RWPE1 (cell line): Measurements from ENCODE around the gene SOCS3.

Source experiments
- CTCF ChIA-PET: fragments of 350-600 bp; sonication (Branson Sonifier 250); formaldehyde crosslinking; extraction: SDS; loops from one replicate; lab custom pipeline; 2021; lab: Yijun Ruan, JAX
- POLR2A ChIA-PET: fragments of 400-600 bp; formaldehyde crosslinking; extraction: SDS; loops from one replicate; lab custom pipeline; 2020; ENCODE audit warnings: antibody characterized with exemption; ENCODE audit not compliant: low non-redundant PET; lab: Yijun Ruan, JAX
- DNase-seq: peaks from one replicate; pipeline ENCODE4 v3.0.0; 2012; ENCODE audit warnings: low spot score
- H3K27ac ChIP-seq: fragments of 450-650 bp; 2 replicates; pipeline ENCODE4 v1.5.1; 2017
- TF ChIP-seq, protein P1 (sequence below): fragments of 450-650 bp; conservative IDR thresholded peaks from 2 replicates; pipeline ENCODE4 v1.5.1; 2017; ENCODE audit warnings: low read depth, mild to moderate bottlenecking

Gene SOCS3

DNA sequence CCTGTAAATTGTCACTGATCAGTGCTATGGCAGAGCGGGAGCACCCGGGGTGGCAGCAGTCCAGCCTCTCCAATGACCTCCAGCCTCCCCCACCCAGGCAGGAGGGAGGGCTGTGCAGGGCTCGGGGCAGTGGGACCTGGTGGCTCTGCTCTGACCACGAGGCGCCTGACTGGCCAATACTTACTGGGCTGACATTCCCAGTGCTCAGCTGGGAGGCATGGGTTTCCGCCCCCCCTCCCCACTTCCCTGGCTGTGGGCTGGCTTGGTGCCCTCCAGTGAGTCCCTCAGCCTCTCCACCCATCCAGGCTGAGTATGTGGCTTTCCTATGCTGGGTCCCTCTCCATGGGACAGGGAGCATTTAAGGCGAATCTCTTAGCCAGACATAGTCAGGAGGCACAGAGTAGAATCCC, 2.7 kb downstream of the SOCS3 start:
- TF ChIP-seq, protein P1, sequence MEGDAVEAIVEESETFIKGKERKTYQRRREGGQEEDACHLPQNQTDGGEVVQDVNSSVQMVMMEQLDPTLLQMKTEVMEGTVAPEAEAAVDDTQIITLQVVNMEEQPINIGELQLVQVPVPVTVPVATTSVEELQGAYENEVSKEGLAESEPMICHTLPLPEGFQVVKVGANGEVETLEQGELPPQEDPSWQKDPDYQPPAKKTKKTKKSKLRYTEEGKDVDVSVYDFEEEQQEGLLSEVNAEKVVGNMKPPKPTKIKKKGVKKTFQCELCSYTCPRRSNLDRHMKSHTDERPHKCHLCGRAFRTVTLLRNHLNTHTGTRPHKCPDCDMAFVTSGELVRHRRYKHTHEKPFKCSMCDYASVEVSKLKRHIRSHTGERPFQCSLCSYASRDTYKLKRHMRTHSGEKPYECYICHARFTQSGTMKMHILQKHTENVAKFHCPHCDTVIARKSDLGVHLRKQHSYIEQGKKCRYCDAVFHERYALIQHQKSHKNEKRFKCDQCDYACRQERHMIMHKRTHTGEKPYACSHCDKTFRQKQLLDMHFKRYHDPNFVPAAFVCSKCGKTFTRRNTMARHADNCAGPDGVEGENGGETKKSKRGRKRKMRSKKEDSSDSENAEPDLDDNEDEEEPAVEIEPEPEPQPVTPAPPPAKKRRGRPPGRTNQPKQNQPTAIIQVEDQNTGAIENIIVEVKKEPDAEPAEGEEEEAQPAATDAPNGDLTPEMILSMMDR = no peak
- ChIA-PET CTCF (no interaction called here), POLR2A (no interaction called here)
- H3K27ac ChIP-seq = peak overlapping the region; percentile 86
- DNase-seq = no peak

DNA sequence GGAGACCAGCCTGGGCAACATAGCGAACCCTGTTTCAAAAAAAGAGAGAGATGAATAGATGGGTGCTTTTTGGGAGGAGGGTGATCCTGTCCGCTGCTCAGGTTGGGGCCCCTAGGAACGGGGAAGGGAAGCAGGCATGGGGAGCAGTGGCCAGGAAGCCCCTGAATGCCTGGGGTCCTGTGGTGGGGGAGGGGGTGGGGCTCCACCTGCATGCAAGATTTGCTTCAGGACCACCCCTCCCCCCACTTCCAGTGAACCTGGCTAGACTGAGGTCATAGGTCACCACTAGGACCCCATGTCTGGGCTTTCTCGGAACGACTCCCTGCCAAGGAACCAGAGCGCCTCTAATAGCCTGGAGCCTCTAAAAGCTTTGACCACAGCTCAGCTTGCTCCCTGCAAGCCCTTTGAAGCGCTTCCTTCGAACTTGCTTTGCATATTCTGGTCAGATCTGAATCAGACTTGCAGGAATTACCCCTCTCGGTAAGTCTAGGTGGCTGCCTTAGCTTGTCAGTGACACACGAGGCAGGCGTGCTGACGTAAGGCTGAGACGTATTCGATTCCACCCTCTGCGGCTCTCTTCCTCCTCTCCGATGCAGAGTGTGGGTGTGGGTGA, 3.7 kb downstream of the SOCS3 start:
- CTCF ChIA-PET = no interaction called here

DNA sequence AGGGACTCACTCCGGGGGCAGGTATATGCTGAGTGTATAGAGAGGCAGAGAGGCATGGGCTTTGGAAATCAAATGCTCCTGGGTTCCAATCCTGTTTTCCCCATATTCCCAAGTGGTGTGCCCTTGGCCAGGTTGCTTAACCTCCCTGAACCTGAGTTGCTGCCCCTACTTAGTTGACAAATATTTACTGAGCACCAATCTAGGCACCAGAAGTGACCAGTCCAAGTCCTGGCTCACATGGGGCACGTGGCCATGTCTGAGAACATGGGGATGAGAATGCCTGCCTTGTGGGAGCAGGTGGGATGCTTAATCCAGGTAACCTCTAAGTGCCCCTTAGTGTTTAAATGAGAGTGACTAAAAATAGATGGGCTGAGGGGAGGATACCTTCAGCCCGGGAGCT, 4.2 kb downstream of the SOCS3 start:
- TF ChIP-seq, protein P1 = no peak
- peak overlapping the region; percentile 86 for H3K27ac ChIP-seq
- POLR2A ChIA-PET = no interaction called here

More for the DNA sequence above, 3.7 kb downstream of the SOCS3 start:
- peak overlapping the region; percentile 86 for H3K27ac ChIP-seq
- POLR2A ChIA-PET = no interaction called here
- DNase-seq = peak; percentile 86
- TF ChIP-seq, protein P1 = no peak

DNA sequence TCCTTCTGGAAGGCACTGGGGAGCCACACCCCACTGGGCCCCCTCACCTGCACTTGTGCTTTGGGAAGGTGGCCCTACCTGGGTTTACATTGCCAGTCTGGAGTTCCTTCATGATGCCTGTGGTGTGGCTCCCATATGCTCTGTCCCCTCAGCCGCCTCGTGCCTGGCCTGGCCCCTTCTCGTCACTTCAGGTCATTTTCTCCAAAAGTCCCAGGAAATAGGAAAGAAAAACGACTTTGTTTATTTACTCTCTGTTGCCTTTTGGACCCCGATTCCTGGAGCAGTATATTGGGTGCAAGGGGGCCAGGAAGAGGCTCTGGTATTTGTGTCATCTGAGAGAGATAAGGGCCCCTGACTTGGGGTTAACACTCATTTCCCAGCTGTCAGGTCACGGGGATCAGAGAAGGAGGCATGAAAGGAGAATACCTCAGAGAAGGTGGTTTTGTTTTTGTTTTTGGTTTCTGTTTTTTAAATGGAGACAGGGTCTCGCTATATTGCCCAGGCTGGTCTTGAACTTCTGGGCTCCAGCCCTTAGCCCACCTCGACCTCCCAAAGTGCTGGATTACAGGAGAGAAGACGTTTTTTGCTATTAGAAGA, 4.7 kb downstream of the SOCS3 start:
- POLR2A ChIA-PET = no interaction called here
- TF ChIP-seq, protein P1 = no peak
- no peak for DNase-seq
- peak overlapping the region; percentile 97 for H3K27ac ChIP-seq
- CTCF ChIA-PET = interaction anchor here (0.6 kb wide), 1 partner anchor 1779 kb away, joined by 3 read pairs; no protein-coding TSS in a partner anchor

More for the DNA sequence above, 4.2 kb downstream of the SOCS3 start:
- CTCF ChIA-PET = no interaction called here
- no peak for DNase-seq

DNA sequence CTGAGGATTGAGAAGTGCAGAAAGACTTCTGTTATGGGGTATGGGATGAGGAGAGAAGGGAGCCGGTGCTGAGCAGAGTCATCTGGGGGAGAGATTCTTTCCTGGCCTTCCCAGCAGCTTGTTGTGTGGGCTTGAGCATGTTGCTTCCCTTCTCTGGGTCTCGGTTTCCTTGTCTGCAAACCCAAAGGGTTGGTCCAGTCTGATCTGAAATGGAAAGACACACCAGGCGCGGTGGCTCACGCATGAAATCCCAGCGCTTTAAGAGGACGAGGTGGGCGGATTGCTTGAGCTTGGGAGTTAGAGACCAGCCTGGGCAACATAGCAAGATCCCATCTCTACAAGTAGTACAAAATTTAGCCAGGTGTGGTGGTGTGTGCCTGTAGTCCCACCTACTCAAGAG, 6.0 kb downstream of the SOCS3 start:
- ChIA-PET POLR2A (no interaction called here), CTCF (interaction anchor here (0.6 to 0.7 kb wide), 2 partner anchors 28 to 68 kb away, joined by 3 read pairs; no protein-coding TSS in a partner anchor)
- peak overlapping the region; percentile 97 for H3K27ac ChIP-seq
- DNase-seq = no peak
- TF ChIP-seq, protein P1 = no peak

DNA sequence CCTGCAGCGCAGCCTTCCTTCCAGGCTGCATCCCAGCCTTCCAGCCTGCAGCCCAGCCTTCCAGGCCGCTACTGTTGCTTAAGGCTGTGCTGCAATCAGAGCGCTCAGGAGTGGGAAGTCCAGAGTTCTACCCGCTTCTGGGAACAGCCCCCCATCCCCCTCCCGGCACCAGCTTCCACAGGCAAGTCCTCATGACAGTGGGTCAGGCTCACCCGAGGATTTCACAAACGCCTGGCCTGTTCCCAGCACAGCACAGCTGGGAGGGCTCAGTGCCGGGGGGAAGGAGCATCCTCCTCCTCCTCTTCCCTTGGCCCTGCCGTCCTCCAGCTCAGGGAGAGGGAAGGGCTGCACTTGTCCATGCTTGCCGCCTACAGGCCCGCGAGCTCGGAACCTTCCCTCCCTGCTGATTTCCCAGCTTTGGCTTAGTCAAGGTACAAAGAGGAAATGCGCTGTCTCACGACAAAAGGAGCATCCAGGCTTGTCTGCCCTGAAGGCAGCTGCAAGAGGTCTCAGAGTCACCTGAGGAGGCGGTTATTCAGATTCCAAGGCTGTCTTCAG, 8.3 kb downstream of the SOCS3 start:
- POLR2A ChIA-PET = interaction anchor here (0.6 to 0.7 kb wide), 2 partner anchors 9 to 38 kb away, joined by 3 to 4 read pairs; no protein-coding TSS in a partner anchor
- peak; percentile 73 for DNase-seq
- peak overlapping the region; percentile 97 for H3K27ac ChIP-seq
- CTCF ChIA-PET = interaction anchor here (0.6 kb wide), 2 partner anchors 100 to 268 kb away, joined by 3 read pairs; no protein-coding TSS in a partner anchor
- TF ChIP-seq, protein P1 = no peak
